ENCODE measurements around the gene PAX5. TPM values are rescaled to one million over a fixed set of nuclear protein-coding genes. Genes with fewer than 3 reads are reported as not detected.
"Not testable (repeated sequence)": the region's sequence is repeated elsewhere in the genome, so short reads cannot be mapped to it uniquely, and the experiment has no call there.

PAX5 gene
- total RNA-seq, 2 donors from 2014 or later = 0.61 to 1.8 TPM

- no peaks in the 10 kb centered on the region for H3K36me3 Mint-ChIP-seq
- DNase-seq (ENCODE audit: low spot score in 2 of 2) = no peak
- no peak for ATAC-seq
- no peaks in the 10 kb centered on the region for H3K9me3 Mint-ChIP-seq
- H3K27ac Mint-ChIP-seq = no peak overlapping the region
Observed at GRCh38 chr9:36880075-36880474, 154.0 kb downstream of the PAX5 start.

GRCh38 chr9:36878986-36879982, 154.8 kb downstream of the PAX5 start:
- Mint-ChIP-seq H3K27ac (peak overlapping the region in 1 of 2 donors; percentile 64), H3K9me3 (no peaks in the 10 kb centered on the region), H3K36me3 (no peaks in the 10 kb centered on the region)
- peak in 1 of 2 donors; percentile 9 for DNase-seq (ENCODE audit: low spot score in 2 of 2)
- ATAC-seq = peak; percentile 86 to 95

- Mint-ChIP-seq H3K27ac (no peak overlapping the region), H3K9me3 (no peaks in the 10 kb centered on the region), H3K36me3 (no peaks in the 10 kb centered on the region)
- no peak for DNase-seq (ENCODE audit: low spot score in 2 of 2)
- ATAC-seq = no peak
Observed at GRCh38 chr9:36877239-36877638, 156.8 kb downstream of the PAX5 start.

GRCh38 chr9:36876056-36876455, 158.0 kb downstream of the PAX5 start:
- DNase-seq (ENCODE audit: low spot score in 2 of 2) (no peak), ATAC-seq (no peak)
- no peaks in the 10 kb centered on the region for H3K36me3 Mint-ChIP-seq
- no peaks in the 10 kb centered on the region for H3K9me3 Mint-ChIP-seq
- H3K27ac Mint-ChIP-seq = no peak overlapping the region

- ATAC-seq (peak in 1 of 2 donors; percentile 19), DNase-seq (ENCODE audit: low spot score in 2 of 2) (no peak)
- Mint-ChIP-seq H3K27ac (peak overlapping the region; percentile 40 to 69), H3K9me3 (no peaks in the 10 kb centered on the region), H3K36me3 (no peaks in the 10 kb centered on the region)
Observed at GRCh38 chr9:36874921-36875320, 159.1 kb downstream of the PAX5 start.

GRCh38 chr9:36874261-36874660, 159.8 kb downstream of the PAX5 start:
- ATAC-seq = no peak
- DNase-seq (ENCODE audit: low spot score in 2 of 2) = no peak
- no peaks in the 10 kb centered on the region for H3K36me3 Mint-ChIP-seq
- peak overlapping the region in 1 of 2 donors; percentile 40 for H3K27ac Mint-ChIP-seq
- no peaks in the 10 kb centered on the region for H3K9me3 Mint-ChIP-seq

- no peak overlapping the region for H3K27ac Mint-ChIP-seq
Observed at GRCh38 chr9:36873247-36873875, 160.7 kb downstream of the PAX5 start.

GRCh38 chr9:36872641-36873040, 161.4 kb downstream of the PAX5 start:
- no peak for ATAC-seq
- Mint-ChIP-seq H3K36me3 (no peaks in the 10 kb centered on the region), H3K9me3 (no peaks in the 10 kb centered on the region), H3K27ac (no peak overlapping the region)
- DNase-seq (ENCODE audit: low spot score in 2 of 2) = no peak

More at GRCh38 chr9:36873247-36873875, 160.7 kb downstream of the PAX5 start:
- peak; percentile 90 to 94 for ATAC-seq
- no peaks in the 10 kb centered on the region for H3K36me3 Mint-ChIP-seq
- peak; percentile 66 to 77 for DNase-seq (ENCODE audit: low spot score in 2 of 2)
- no peaks in the 10 kb centered on the region for H3K9me3 Mint-ChIP-seq

- H3K36me3 Mint-ChIP-seq = no peaks in the 10 kb centered on the region
- no peaks in the 10 kb centered on the region for H3K9me3 Mint-ChIP-seq
- no peak overlapping the region for H3K27ac Mint-ChIP-seq
- DNase-seq (ENCODE audit: low spot score in 2 of 2) = no peak
- no peak for ATAC-seq
Observed at GRCh38 chr9:36871606-36872005, 162.5 kb downstream of the PAX5 start.

GRCh38 chr9:36870960-36871359, 163.1 kb downstream of the PAX5 start:
- Mint-ChIP-seq H3K27ac (no peak overlapping the region), H3K36me3 (no peaks in the 10 kb centered on the region), H3K9me3 (no peaks in the 10 kb centered on the region)
- ATAC-seq (no peak), DNase-seq (ENCODE audit: low spot score in 2 of 2) (no peak)

GRCh38 chr9:36869605-36870004, 164.5 kb downstream of the PAX5 start:
- H3K9me3 Mint-ChIP-seq; H3K36me3 Mint-ChIP-seq; H3K27ac Mint-ChIP-seq; ATAC-seq; DNase-seq (ENCODE audit: low spot score in 2 of 2): not testable (repeated sequence)

GRCh38 chr9:36868586-36869282, 165.3 kb downstream of the PAX5 start:
- Mint-ChIP-seq H3K27ac (no peak overlapping the region), H3K36me3 (no peaks in the 10 kb centered on the region), H3K9me3 (no peaks in the 10 kb centered on the region)
- ATAC-seq (no peak), DNase-seq (ENCODE audit: low spot score in 2 of 2) (no peak)

GRCh38 chr9:36867672-36868471, 166.2 kb downstream of the PAX5 start:
- H3K36me3 Mint-ChIP-seq = no peaks in the 10 kb centered on the region
- no peaks in the 10 kb centered on the region for H3K9me3 Mint-ChIP-seq
- no peak overlapping the region for H3K27ac Mint-ChIP-seq
- ATAC-seq = no peak
- DNase-seq (ENCODE audit: low spot score in 2 of 2) = no peak

GRCh38 chr9:36867241-36867640, 166.8 kb downstream of the PAX5 start:
- H3K36me3 Mint-ChIP-seq = no peaks in the 10 kb centered on the region

GRCh38 chr9:36866840-36867239, 167.2 kb downstream of the PAX5 start:
- no peaks in the 10 kb centered on the region for H3K9me3 Mint-ChIP-seq
- no peak overlapping the region for H3K27ac Mint-ChIP-seq
- H3K36me3 Mint-ChIP-seq = no peaks in the 10 kb centered on the region
- ATAC-seq (no peak), DNase-seq (ENCODE audit: low spot score in 2 of 2) (no peak)

More at GRCh38 chr9:36867241-36867640, 166.8 kb downstream of the PAX5 start:
- DNase-seq (ENCODE audit: low spot score in 2 of 2) = no peak
- Mint-ChIP-seq H3K9me3 (no peaks in the 10 kb centered on the region), H3K27ac (no peak overlapping the region)
- no peak for ATAC-seq
